ENCODE data around the gene AKAP6. TPM values are rescaled to one million over a fixed set of nuclear protein-coding genes. Genes with fewer than 3 reads are reported as not detected.
A peak's percentile ranks its signal among the peaks of the same experiment; 100 is the strongest.

Gene AKAP6
- total RNA-seq, 1 donor from 2014 or later: 600 TPM

GRCh38 chr14:32571551-32571950 lies 242.5 kb downstream of the AKAP6 start:
- Mint-ChIP-seq H3K4me1 (ENCODE audit: low read depth, unreplicated experiment) (peaks cover 5% of the 10 kb centered on the region), H3K4me3 (ENCODE audit: unreplicated experiment) (no peak overlapping the region), H3K27me3 (ENCODE audit: unreplicated experiment) (peaks cover 3% of the 10 kb centered on the region), H3K36me3 (ENCODE audit: unreplicated experiment) (no peaks in the 10 kb centered on the region), H3K9me3 (ENCODE audit: unreplicated experiment) (peaks cover 7% of the 10 kb centered on the region), H3K27ac (ENCODE audit: unreplicated experiment) (no peak overlapping the region)
- TF ChIP-seq CTCF (IDR thresholded peaks at IDR 0.05; ENCODE audit: partially characterized antibody, unreplicated experiment): no peak
- DNase-seq: no peak

- H3K4me3 Mint-ChIP-seq (ENCODE audit: unreplicated experiment): no peak overlapping the region
- no peaks in the 10 kb centered on the region for H3K36me3 Mint-ChIP-seq (ENCODE audit: unreplicated experiment)
- DNase-seq: no peak
- peaks cover 3% of the 10 kb centered on the region for H3K27me3 Mint-ChIP-seq (ENCODE audit: unreplicated experiment)
- peaks cover 5% of the 10 kb centered on the region for H3K4me1 Mint-ChIP-seq (ENCODE audit: low read depth, unreplicated experiment)
- peaks cover 7% of the 10 kb centered on the region for H3K9me3 Mint-ChIP-seq (ENCODE audit: unreplicated experiment)
- no peak for TF ChIP-seq CTCF (IDR thresholded peaks at IDR 0.05; ENCODE audit: partially characterized antibody, unreplicated experiment)
- no peak overlapping the region for H3K27ac Mint-ChIP-seq (ENCODE audit: unreplicated experiment)
Observed at GRCh38 chr14:32571995-32572866, 243.1 kb downstream of the AKAP6 start.

GRCh38 chr14:32572867-32573150 lies 243.7 kb downstream of the AKAP6 start:
- no peak for TF ChIP-seq CTCF (IDR thresholded peaks at IDR 0.05; ENCODE audit: partially characterized antibody, unreplicated experiment)
- H3K27me3 Mint-ChIP-seq (ENCODE audit: unreplicated experiment): peaks cover 1% of the 10 kb centered on the region
- H3K27ac Mint-ChIP-seq (ENCODE audit: unreplicated experiment): no peak overlapping the region
- H3K4me1 Mint-ChIP-seq (ENCODE audit: low read depth, unreplicated experiment): peaks cover 5% of the 10 kb centered on the region
- H3K4me3 Mint-ChIP-seq (ENCODE audit: unreplicated experiment): no peak overlapping the region
- peaks cover 8% of the 10 kb centered on the region for H3K9me3 Mint-ChIP-seq (ENCODE audit: unreplicated experiment)
- peak; percentile 72 for DNase-seq
- H3K36me3 Mint-ChIP-seq (ENCODE audit: unreplicated experiment): peaks cover 2% of the 10 kb centered on the region

GRCh38 chr14:32574269-32574668 lies 245.2 kb downstream of the AKAP6 start:
- peaks cover 5% of the 10 kb centered on the region for H3K4me1 Mint-ChIP-seq (ENCODE audit: low read depth, unreplicated experiment)
- H3K36me3 Mint-ChIP-seq (ENCODE audit: unreplicated experiment): peaks cover 5% of the 10 kb centered on the region
- no peak for DNase-seq
- H3K9me3 Mint-ChIP-seq (ENCODE audit: unreplicated experiment): peaks cover 4% of the 10 kb centered on the region
- no peaks in the 10 kb centered on the region for H3K27me3 Mint-ChIP-seq (ENCODE audit: unreplicated experiment)
- H3K27ac Mint-ChIP-seq (ENCODE audit: unreplicated experiment): no peak overlapping the region
- no peak overlapping the region for H3K4me3 Mint-ChIP-seq (ENCODE audit: unreplicated experiment)
- TF ChIP-seq CTCF (IDR thresholded peaks at IDR 0.05; ENCODE audit: partially characterized antibody, unreplicated experiment): no peak

- DNase-seq: no peak
- Mint-ChIP-seq H3K4me1 (ENCODE audit: low read depth, unreplicated experiment) (peaks cover 5% of the 10 kb centered on the region), H3K27me3 (ENCODE audit: unreplicated experiment) (no peaks in the 10 kb centered on the region), H3K27ac (ENCODE audit: unreplicated experiment) (no peak overlapping the region), H3K4me3 (ENCODE audit: unreplicated experiment) (no peak overlapping the region), H3K36me3 (ENCODE audit: unreplicated experiment) (peaks cover 5% of the 10 kb centered on the region), H3K9me3 (ENCODE audit: unreplicated experiment) (peaks cover 11% of the 10 kb centered on the region)
- TF ChIP-seq CTCF (IDR thresholded peaks at IDR 0.05; ENCODE audit: partially characterized antibody, unreplicated experiment): peak; percentile 89
Observed at GRCh38 chr14:32576088-32576795, 247.1 kb downstream of the AKAP6 start.

Data from glutamatergic neuron (in vitro differentiated cells).